HG02970 (cell line): ENCODE measurements around the gene SYNPO2.
"Not testable (repeated sequence)": the region's sequence is repeated elsewhere in the genome, so short reads cannot be mapped to it uniquely, and the experiment has no call there.

ENCODE experiments used
- ATAC-seq: cut with Tn5 transposase; IDR thresholded peaks from one replicate; pipeline ENCODE4 v1.9.1; 2021; ENCODE audit warnings: mild to moderate bottlenecking, moderate library complexity, moderate number of reproducible peaks; ENCODE audit not compliant: unreplicated experiment, low FRiP score

SYNPO2 gene

GRCh38 chr4:118968005-118968404, 79.4 kb downstream of the SYNPO2 start:
- ATAC-seq, result peak; percentile 99

DNA sequence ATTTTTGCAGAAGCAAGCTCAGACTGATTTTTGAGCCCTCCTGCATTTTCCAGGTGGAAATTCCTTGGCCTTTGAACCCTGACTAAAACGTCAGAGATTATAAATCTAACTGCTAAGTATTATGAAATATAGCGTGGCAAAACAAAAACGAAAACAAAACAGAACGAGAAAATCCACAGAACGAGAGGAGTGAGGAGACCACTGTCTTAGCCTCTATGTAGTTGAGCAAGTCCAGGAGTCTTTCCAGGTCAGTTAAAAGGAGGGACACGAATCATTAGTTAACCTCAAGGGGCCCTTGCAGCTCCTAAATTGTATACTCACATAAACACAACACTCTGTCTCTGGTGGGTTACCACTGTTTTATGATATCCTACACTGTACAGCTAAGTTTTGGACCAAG, 80.2 kb downstream of the SYNPO2 start:
- ATAC-seq, result no peak

DNA sequence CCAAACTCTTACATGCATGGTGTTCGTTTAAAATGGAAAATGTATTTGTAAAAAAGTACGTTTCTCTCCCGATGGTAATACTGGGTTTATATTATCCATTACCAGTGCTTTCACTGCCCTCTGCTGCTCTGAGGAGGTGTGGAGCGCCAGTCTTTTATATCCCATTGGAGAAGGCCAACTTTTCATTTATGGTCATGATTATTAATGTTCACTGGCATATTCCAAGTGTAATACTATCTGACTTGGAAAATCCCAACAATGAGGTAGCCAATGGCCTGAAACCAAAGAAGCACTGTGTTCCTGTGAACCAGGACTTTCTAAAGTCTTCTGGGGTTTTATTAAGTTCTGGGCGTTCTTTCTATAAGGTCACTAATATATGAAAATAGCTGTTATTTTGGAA, 80.7 kb downstream of the SYNPO2 start:
- no peak for ATAC-seq

- no peak for ATAC-seq
These were observed 83.5 kb downstream of the SYNPO2 start for GRCh38 chr4:118972167-118972566.

DNA sequence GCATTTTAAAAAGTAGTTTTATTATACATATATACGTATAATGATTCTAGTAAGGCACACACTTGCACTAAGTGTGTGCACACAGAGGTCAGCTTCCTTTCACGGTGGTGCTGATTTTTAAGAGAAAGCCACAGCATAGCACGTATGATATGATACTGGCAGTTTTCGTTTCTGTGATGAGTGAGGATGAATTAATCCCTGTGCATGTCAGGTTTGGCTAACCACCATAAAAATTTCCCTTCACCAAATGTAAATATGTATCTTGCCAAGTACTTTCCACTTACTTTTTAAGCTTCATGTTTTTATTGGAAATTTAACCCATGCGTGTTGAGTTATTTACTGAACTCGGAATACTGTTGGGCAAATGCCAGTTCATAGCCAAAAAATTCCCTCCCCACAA, 84.6 kb downstream of the SYNPO2 start:
- no peak for ATAC-seq

DNA sequence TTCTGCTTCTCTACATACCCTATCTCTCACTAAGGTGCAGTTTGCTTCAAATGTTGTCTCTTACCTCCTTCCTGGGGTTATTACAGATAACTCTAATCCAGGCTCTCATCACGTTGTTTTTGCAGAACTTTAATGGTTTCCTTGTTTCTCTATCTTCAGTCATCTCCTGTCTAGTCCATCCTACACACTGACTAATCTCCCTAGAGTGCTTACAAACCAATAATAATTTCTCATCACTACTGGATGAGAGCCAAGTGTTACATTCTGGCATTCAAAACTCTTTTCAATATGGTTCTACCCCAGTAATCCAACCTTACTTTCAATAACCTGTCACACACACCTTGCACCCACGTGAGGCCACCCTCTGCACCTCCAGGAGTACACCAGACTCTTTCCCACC, 86.1 kb downstream of the SYNPO2 start:
- no peak for ATAC-seq

- ATAC-seq, result no peak
These were observed 87.0 kb downstream of the SYNPO2 start for GRCh38 chr4:118975449-118976192.

DNA sequence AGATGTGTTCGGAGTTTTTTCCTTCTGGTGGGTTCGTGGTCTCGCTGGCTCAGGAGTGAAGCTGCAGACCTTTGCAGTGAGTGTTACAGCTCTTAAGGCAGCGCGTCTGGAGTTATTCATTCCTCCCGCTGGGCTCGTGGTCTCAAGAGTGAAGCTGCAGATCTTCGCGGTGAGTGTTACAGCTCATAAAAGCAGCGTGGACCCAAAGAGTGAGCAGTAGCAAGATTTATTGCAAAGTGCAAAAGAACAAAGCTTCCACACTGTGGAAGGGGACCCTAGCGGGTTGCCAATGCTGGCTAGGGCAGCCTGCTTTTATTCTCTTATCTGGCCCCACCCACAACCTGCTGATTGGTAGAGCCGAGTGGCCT, 87.5 kb downstream of the SYNPO2 start:
- ATAC-seq, result not testable (repeated sequence)

GRCh38 chr4:118977100-118977499, 88.4 kb downstream of the SYNPO2 start:
- ATAC-seq, result not testable (repeated sequence)

- no peak for ATAC-seq
These were observed 91.1 kb downstream of the SYNPO2 start for GRCh38 chr4:118979712-118980111.

DNA sequence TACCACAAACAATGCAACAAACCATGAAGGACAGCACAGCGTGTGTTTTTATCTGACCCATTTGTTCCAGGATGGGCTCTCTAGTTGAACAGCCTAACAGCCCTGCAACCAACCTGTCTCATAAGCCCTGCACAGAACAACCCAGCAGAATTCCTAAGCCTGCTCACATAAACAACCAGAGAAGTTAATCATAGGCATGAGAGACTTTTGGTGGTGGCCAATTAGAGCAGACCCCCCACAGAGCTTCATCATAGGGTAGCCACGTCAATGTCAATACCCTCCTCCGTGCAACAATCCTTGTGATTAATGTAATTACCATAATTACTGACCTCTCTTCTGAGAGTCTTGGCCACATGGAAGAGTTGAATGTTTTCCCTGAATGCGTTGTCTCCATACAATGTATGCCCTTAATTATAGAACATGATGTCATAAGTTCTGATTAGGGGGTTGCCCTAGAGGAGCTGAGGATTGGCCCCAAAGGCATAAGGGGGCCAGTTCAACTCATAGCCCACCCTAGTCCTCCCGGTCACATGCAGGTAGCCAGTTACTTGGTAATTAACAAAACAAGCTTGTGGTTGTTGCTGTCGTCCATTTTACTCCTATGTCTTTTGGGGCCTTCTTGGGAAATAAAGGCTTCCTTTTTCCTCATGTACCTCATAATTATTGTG, 92.7 kb downstream of the SYNPO2 start:
- no peak for ATAC-seq

DNA sequence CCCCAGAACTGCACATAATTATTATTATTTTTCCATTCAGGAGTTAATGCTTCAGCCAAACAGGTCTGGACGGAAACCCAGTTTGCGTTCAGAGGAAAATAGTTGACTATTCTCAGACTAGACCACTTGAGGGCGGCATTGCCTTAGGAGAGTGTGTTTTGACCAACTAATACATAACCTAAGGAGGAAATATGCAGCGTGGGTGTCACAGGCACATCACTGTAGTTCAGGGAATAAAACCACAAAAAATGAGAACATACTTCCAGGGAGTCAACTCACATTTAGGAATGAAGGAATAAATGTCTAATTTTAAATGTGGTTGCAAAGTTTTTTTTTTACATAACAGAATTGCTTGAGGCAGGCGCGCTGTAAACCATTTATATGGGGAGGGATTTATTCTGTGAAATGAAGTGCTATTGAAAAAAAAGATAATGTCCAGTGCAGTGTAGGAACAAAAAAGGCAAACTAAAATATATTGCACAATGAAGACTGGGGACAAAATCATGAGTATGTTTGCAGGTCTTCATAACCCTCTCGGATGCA, 93.3 kb downstream of the SYNPO2 start:
- ATAC-seq, result no peak

- ATAC-seq, result no peak
These were observed 94.6 kb downstream of the SYNPO2 start for GRCh38 chr4:118983293-118983692.

DNA sequence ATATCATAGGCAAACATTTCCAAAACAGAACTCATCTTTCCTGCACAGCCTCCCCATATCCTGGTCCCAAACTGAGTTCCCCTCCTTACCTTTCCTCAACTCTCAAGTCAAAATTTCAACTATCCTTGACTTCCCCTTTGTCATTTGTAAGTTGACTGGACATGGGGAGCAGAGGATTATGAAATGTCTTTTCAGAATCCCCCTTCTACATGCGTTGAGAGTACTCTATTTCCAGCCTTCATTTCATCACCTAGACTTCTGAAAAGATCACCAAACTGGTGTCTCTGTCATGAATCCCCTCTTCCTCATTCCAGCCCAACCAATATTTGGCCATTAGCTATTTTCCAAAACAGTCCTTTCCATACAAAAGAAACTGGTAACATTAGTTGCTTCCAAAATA, 95.2 kb downstream of the SYNPO2 start:
- ATAC-seq, result no peak

GRCh38 chr4:118985170-118986000, 96.7 kb downstream of the SYNPO2 start:
- ATAC-seq, result no peak

- no peak for ATAC-seq
These were observed 99.4 kb downstream of the SYNPO2 start for GRCh38 chr4:118987959-118988634.

DNA sequence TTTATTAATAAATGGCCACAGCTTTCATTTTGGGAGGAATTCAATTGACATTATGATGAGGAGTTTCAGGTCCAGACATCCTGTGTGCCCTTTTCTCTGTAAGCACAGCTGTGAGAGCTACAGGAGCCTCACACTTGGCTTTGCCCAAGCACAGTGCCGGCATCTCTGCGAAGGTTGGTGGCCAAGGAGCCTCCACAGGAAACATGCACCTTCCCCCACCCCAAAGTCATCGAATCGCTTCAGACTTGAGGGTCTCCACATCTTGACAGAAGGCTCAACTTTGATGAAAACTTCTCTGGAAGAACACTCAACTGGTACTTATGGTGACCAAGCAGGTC, 100.0 kb downstream of the SYNPO2 start:
- ATAC-seq, result no peak

GRCh38 chr4:118989098-118990080, 100.7 kb downstream of the SYNPO2 start:
- ATAC-seq, result no peak

DNA sequence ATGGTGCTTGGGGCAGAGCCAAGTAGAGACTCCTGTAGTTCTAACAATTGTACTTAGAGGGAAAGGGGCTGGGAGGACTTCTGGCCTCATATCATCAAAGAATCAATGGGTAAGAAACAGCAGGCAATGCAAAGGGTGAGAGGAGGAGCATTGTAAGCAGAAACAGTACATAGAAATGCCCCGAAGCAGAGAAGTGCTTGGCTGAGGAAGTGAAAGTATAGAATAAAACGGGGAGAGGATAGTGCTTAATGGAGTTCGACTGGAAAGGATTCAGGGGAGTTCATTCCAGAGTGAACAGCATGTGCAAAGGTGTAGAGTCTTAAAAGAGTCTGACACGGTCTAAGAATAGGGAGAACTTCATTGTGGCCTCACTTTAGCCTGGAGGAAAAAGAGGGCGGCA, 103.0 kb downstream of the SYNPO2 start:
- ATAC-seq, result no peak
